HG02852 (cell line): ENCODE measurements around the gene MAP1B.

Source experiments
- ATAC-seq: cut with Tn5 transposase; IDR thresholded peaks from one replicate; pipeline ENCODE4 v1.9.1; 2021; ENCODE audit warnings: mild to moderate bottlenecking, moderate library complexity; ENCODE audit not compliant: unreplicated experiment

MAP1B gene

GRCh38 chr5:72096602-72097188, 10.6 kb upstream of the MAP1B start:
- no peak for ATAC-seq

- ATAC-seq = no peak
These were observed 5.4 kb upstream of the MAP1B start for GRCh38 chr5:72101828-72102227.

DNA sequence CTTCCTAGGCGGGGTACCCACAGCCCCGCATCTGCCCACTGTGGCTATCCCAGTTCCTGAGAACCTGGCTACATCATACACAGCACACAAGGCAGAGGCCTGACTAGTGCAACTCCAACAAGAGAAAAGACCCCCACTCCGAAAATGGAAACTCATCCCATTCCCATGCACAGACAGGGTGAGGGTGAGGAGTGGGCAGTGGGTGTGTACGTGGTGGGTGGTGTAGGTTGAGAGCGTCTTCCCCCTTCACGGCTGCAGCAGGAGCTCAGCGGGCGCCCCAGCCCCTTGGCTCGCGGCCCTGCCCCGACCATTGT, 501 bp upstream of the MAP1B start:
- ATAC-seq = no peak

- ATAC-seq = no peak
These were observed 576 bp downstream of the MAP1B start for GRCh38 chr5:72107901-72108201.

DNA sequence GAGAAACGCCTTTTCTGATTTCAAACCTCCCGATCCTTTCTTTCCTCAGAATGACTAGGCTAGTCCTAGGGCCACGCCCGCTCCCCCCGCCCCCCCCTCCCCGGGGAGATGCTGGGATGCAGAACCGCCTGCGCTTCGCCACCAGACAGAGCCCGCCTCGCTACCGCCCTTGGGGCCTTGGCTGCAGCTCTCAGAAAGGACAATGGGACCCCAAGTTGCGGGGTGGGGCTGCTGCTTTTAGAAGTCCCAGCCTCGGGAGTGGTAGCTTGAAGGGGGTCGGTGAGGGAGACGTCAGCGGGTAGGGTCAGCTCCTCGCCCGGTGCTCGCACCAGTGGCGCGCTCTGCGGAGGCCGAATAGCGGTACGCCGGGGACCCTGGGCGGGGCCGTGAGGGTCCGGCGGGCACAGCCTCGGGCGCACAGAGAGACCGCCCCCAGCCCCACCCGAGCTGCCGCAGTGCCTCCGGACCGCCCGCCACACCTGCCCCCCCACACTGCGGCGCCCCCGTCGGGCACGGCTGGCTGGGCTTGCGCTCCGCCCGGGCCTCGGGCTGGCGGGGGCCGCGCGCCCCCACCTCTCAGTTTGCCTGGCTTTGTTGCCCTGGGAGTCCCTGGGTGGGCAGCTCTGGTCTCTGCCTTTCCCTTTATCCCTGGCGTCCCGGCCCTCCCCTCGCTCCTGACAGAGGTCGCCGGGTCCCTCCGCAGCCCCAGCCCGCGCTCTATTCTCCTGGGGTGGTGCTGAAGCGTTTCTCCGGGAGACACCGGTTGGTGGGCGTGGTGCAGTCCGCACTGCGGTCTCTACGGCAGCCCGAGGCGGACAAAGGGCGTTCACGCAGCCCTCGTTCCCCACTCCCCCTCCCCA, 1.2 kb downstream of the MAP1B start:
- ATAC-seq = no peak

DNA sequence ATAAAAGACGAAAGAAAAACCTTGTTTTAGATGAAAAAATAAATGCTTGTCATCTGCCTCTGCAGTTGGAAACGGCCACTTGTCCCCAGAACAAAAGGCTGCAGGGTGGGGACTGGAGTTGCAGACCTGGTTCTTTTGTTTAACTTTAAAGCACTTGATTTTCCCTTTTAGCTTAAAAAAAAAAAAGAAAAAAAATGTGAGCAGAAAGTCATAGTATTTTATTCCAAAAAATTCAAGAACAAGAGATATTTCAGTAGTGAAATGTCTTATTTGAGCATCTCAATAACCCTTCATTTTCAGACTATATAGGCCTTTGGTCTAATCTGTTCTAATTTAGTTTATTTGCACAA, 1.8 kb downstream of the MAP1B start:
- ATAC-seq = no peak

DNA sequence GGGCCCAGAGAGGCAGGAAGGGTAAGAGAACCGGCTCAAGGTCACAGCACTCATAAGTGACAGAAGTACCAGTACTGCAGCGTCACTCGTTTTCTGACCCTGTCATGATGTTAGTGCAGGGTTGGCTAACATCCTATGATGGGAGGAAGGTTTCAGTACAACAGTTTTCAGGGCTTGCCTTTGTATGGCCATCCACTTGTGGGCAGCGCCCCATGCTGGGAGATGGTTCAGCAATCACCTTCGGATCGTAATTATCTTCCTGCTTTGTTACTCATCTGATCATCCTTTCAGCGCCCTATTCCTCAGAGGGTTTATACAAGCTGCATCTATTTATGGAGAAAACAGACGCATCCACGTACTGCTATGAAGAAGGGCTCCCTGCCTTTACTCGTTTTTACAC, 2.4 kb downstream of the MAP1B start:
- no peak for ATAC-seq

- ATAC-seq = no peak
These were observed 3.2 kb downstream of the MAP1B start for GRCh38 chr5:72110394-72111013.

GRCh38 chr5:72112389-72112788, 5.1 kb downstream of the MAP1B start:
- no peak for ATAC-seq

DNA sequence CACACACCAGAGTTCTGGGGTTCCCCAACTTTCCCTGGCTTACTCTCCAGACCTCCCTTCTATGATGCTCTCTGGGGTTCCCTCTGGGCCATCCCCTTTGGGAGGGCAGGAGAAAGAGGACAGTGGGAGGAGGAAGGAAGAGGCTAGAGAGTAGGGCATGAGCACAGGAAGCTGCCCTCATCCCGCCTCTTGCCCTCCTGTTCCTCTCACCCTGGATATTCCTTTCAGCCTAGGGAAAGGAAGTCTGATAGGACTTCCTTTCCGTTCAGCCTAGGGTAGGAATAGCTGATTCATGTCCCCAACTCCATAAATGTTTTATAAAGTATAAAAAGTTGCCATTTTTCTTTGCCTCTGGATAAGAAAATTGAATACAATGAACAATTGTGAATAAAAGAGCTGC, 7.4 kb downstream of the MAP1B start:
- no peak for ATAC-seq

DNA sequence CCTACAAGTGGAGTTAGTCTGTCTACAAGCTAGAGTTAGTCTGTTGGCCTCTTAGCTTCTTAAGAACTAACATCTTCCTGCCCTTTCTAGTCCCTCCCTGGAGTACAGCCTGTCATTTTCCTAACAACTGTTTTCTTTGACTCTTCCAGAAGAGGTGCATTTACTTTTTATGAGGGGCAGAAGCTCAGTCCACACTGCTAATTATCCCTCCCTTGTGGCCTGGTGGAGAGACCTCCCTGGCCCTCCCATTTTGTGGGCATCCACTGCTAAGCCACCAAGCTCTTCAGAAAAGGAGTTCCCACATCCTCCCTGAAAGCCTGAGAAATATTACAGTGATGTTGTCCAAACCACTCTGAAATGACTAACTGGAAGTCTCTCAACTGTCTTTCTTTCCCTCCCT, 8.0 kb downstream of the MAP1B start:
- ATAC-seq = no peak

- no peak for ATAC-seq
These were observed 10.0 kb downstream of the MAP1B start for GRCh38 chr5:72117307-72117706.

DNA sequence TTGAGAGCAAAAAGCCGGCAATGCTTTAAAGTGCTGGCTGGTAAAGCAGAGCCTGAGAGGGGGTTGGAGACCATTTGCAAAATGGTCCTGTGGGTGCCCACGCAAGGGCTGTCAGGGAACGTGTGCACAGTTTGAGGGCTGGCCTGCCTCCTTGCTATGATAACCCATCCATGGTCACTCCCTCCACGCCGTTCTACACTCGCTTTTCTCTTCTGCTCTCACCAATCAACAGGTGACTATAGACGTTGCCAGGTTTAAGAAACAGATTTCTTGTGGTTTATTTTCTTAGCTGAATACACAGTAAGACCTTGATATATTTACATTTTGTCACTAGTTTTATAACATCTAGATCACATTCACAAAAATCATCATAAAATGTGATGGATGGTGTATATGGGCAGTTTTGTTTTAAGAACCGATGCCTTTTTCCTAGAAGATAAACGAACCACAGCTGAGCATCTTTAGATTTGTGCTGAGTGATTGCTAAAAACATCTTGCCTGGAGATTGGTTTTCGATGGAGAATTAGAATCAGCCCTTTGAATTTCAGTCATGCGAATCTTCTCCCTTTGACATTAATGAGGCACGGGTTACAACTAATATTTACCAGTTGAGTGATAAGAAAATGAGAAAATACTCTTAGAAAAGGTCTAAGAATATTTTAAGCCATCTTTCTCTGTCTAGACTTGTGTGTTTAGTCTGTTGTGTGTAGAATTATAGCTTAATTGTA, 13.9 kb downstream of the MAP1B start:
- no peak for ATAC-seq

DNA sequence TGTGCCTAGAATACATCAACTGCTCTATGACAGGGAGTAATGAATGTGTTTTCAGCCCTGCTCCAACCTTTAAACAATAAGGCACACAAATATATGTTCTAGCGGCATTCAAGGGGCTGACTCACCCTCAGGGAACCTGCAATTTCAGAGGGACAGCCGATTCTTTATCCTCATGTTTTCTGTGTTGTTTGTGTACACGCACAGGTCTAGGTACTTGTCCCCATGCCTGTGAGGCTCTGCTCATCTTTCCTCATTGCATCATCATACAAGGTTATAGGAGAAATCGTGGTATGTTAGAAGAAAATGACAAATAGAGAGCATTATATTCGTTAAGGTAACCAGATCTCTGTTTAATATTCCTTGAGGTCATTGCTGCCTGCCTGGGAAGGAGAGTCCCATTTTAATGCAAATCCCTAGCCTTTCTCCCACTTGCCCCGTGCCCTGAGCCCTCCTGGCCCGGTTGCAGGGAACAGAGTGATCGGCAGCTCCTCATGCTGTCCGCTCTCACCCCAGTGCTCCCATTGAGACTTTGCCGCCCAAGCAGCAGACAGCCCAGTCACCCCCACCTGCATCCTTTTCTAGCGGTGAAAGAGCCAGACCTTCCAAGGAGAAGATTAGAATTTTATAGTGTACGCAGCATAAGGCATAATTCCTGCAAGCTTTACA, 14.6 kb downstream of the MAP1B start:
- no peak for ATAC-seq

DNA sequence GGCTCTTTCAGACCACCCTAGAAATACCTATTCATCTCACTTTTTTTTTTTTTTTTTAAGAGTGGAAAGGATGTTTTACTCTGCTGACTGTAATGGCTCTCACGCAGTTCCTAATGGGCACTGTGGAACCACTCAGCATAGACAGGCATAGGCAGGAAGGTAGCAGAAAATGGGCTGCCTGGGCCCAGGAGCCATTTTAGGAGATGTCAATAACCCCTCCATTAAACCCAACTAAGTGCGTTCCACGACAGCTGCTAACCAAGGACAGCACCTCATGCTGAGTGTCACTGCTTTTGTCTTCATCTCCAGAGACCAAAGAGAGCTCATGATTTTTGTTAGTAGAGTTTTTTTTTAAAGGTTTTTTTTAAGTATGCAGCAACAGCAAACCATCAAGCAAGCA, 15.3 kb downstream of the MAP1B start:
- ATAC-seq = no peak

GRCh38 chr5:72123764-72124376, 16.6 kb downstream of the MAP1B start:
- ATAC-seq = no peak

DNA sequence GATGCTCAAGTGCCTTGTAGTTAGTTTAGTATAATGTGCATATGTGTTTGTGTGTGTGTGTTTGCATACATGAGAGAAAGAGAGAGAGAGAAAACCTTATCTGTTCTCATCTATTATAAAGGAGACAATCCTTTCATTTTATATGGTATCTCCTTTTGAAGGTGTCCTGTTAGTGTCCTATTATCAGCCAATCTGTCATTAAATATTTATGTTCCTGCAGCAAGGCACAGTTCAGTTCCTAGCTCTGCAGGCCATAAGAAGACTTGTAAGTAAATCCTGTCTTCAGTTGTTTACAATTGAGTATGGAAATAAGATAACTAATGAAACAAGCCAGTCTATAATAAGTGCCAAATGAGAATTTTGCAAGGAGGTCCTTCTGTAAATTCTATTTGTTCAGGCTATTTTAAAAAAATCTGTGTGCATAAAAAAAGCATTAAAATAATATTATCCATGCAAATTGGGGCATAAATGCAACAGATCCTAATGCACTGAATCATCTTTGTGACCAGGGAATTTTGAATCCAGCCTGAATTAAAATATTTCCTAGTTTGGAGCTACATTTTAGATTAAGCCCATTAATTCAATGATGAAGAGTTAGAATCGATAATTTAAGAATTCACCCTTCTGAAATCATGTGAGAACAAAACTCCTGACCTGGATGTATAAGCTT, 18.1 kb downstream of the MAP1B start:
- ATAC-seq = no peak

DNA sequence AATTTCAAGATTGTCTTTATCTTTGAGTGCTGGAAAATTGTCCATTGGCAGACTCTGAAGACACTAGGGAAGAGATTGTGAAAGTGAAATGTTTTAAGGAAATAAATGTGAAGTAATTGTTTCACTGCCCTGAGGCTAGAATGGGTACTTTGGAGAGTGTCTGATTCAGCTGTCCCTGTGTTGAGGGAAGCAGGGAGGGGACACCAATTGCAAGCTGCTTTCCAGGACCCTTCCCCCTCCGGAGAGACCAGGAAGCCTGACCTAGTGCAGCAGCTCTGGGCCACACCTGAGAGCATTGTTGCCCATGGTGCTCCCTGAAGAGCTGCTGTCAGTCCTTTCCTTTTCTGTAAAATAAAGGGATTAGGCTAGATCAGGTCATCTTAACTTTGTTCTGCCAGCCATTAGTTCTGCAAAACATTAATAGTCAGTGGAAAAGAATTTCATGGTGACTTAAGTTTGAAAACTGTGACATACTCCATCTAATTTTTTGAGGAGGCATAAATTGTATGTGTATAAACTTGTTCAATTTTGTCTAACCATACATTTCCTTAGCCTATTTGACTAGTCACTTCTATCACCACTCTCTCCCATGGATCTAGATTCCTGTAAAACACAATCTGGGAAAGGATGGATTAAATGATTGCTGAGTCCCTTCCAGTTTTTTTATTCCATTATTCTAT, 18.8 kb downstream of the MAP1B start:
- no peak for ATAC-seq

GRCh38 chr5:72126796-72127195, 19.5 kb downstream of the MAP1B start:
- ATAC-seq = no peak

DNA sequence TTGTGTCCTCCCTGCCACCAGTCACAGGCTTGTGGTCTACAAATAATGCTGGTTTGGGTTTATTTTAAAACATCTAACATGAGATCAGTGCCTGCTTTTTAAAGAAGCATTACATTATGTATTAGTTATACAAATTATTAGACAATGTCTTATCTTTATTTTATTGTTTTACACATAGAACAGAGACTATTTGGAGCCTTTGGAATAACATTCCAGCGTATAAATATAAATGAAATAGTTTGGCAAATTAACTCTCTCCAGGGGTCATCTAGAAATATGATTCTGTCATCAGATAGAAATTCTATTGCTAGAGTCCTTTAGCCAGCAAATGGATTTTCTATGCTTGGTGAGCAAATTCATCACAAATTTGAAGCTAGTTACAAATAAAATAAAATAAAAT, 22.4 kb downstream of the MAP1B start:
- ATAC-seq = no peak
